ENCODE data around the gene NVL. TPM values are rescaled to one million over a fixed set of nuclear protein-coding genes. Genes with fewer than 3 reads are reported as not detected.

NVL gene
- polyA plus RNA-seq, 1 of the 3 experiments (the other 2 are of a cell fraction), result 12.4 TPM

GRCh38 chr1:224276771-224277487 is 53.0 kb downstream of the NVL start:
- H3K4me2 ChIP-seq, result no peak overlapping the region
- peaks cover 7% of the 10 kb centered on the region for H3F3A ChIP-seq (replicated peaks; ENCODE audit: insufficient read depth)
- H2AFZ ChIP-seq (ENCODE audit: low read depth), result no peak overlapping the region
- H4K20me1 ChIP-seq (ENCODE audit: insufficient read depth), result no peaks in the 10 kb centered on the region
- H3K9ac ChIP-seq, result no peak overlapping the region
- H3K9me2 ChIP-seq, result no peaks in the 10 kb centered on the region
- H3K36me3 ChIP-seq (replicated peaks in 1 of 2; ENCODE audit: control insufficient read depth in 1 of 2, insufficient read depth in 2 of 2, low read length in 1 of 2), result peaks cover 22 to 32% of the 10 kb centered on the region in 2 experiments
- H3K9me3 ChIP-seq, result no peaks in the 10 kb centered on the region
- no peaks in the 10 kb centered on the region for H3K4me1 ChIP-seq (ENCODE audit: control insufficient read depth in 1 of 2, insufficient read depth in 2 of 2, low read depth in 1 of 2, low read length in 1 of 2)
- TF ChIP-seq GATA2 (CRISPR knock-in tag; IDR thresholded peaks at IDR 0.05) (no peak), SMC3 (IDR thresholded peaks at IDR 0.05; ENCODE audit: low read depth, low read length) (no peak), RAD21 (IDR thresholded peaks at IDR 0.05; ENCODE audit: low read length) (no peak), CHD2 (IDR thresholded peaks at IDR 0.05; ENCODE audit: low read length, partially characterized antibody) (no peak), RCOR1 (IDR thresholded peaks at IDR 0.05; ENCODE audit: low read length) (no peak), POLR2AphosphoS5 (IDR thresholded peaks at IDR 0.05; ENCODE audit: low read depth, low read length) (no peak), TAF1 (IDR thresholded peaks at IDR 0.05; ENCODE audit: borderline replicate concordance, low read depth, low read length) (no peak), FOSL2 (IDR thresholded peaks at IDR 0.05; ENCODE audit: borderline replicate concordance, low read depth) (no peak), REST (IDR thresholded peaks at IDR 0.05; ENCODE audit: low read depth, low read length) (no peak), IRF3 (IDR thresholded peaks at IDR 0.05; ENCODE audit: low read depth, low read length) (no peak), JUND (IDR thresholded peaks at IDR 0.05) (no peak), NRF1 (IDR thresholded peaks at IDR 0.05; ENCODE audit: low read depth, low read length) (no peak), ELF1 (IDR thresholded peaks at IDR 0.05) (no peak), EP300 (IDR thresholded peaks at IDR 0.05; ENCODE audit: borderline replicate concordance in 1 of 2, low read depth in 1 of 2, low read length in 1 of 2) (no peak), MEF2A (IDR thresholded peaks at IDR 0.05; ENCODE audit: borderline replicate concordance, low read depth) (no peak), RFX5 (IDR thresholded peaks at IDR 0.05; ENCODE audit: low read length) (no peak), MAX (IDR thresholded peaks at IDR 0.05; ENCODE audit: low read depth) (no peak), PBX3 (IDR thresholded peaks at IDR 0.05) (no peak), GABPA (IDR thresholded peaks at IDR 0.05; ENCODE audit: low read depth) (no peak)
- no peaks in the 10 kb centered on the region for H3K79me2 ChIP-seq (ENCODE audit: insufficient read depth)
- DNase-seq, result no peak
- no peak overlapping the region for H3K27ac ChIP-seq (ENCODE audit: low read depth in 2 of 2, low read length in 1 of 2)
- ChIA-PET CTCF (no interaction called here), POLR2A (no interaction called here)
- no peaks in the 10 kb centered on the region for H3K27me3 ChIP-seq (ENCODE audit: insufficient read depth)
- 91% methylated on average over 3 of the region's 3 CpGs for WGBS (ENCODE audit: low lambda C conversion rate)
- H3K4me3 ChIP-seq (ENCODE audit: low read depth in 2 of 2, low read length in 1 of 2), result no peak overlapping the region

All from SK-N-SH (cell line).